Heart left ventricle (tissue), 13 donors: ENCODE measurements around the gene WSCD2.

ENCODE experiments used
- CTCF ChIP-seq, 12 donors: fragments of 200-600 bp; sonication (generic) in 4 of 12; IDR thresholded peaks; one replicate each; pipeline versions ENCODE4 v1.5.0 to v1.8.0; 2018 to 2022; ENCODE audit warnings: antibody characterized with exemption in 12 of 12, mild to moderate bottlenecking in 5 of 12
- POLR2A ChIP-seq, 2 donors: fragments of 450-650 bp; IDR thresholded peaks; one replicate each; pipeline ENCODE4 v1.6.1; 2017; ENCODE audit warnings: antibody characterized with exemption in 2 of 2, mild to moderate bottlenecking in 2 of 2, moderate library complexity in 2 of 2
- donor health status: ischemic (EF 13 %, LVEDD 7.1; RV severe dilation, severe dysfunction).
- donor health status: DM: no; HTN: yes; CAD: no.
- donor health status: DM: no; HTN: no; CAD: no.
- donor health status: ischemic (EF 25% LVEDD 6.9; RV normal size, moderate dysfunction).
- donor health status: ischemic (EF 25% LVEDD 5.7; RV mildly dilated, moderate dysfunction).
- donor health status: ischemic (EF 35%, LVEDD 5.7; RV mildly dilated, moderate dysfunction).
- donor health status: nonischemic (EF 11% LVEDD 7.7; RV severe dilation, severe dysfunction).
- donor health status: DM: yes; HTN: yes; CAD: no.
- donor health status: PGD.
- donor health status: ischemic (EF 29% LVEDD 5.4; RV normal size, mild dysfunction).
- donor health status: nonischemic (EF 23%, LVEDD 6.1; RV moderate dilation, normal function).

- no peak for TF ChIP-seq CTCF (IDR thresholded peaks at IDR 0.05)
- no peak for TF ChIP-seq POLR2A (IDR thresholded peaks at IDR 0.05)
These were observed 31.8 kb upstream of the WSCD2 start for GRCh38 chr12:108097160-108097911.
